ENCODE results near the gene SLC10A6. TPM values are rescaled to one million over a fixed set of nuclear protein-coding genes. Genes with fewer than 3 reads are reported as not detected.

SLC10A6 gene
- total RNA-seq, 1 experiment from 2014 or later = not detected

GRCh38 chr4:86841309-86841708, 7.9 kb downstream of the SLC10A6 start:
- no peaks in the 10 kb centered on the region for H3K4me1 Mint-ChIP-seq (ENCODE audit: low read depth, unreplicated experiment)
- Histone ChIP-seq H3K4me3 (ENCODE audit: low read depth, low read length) (no peak overlapping the region), H3K9me3 (no peaks in the 10 kb centered on the region; the same call in 1 of the 2 replicates), H3K27me3 (replicated peaks; ENCODE audit: control insufficient read depth, insufficient read depth, low read length) (no peaks in the 10 kb centered on the region), H3K4me1 (no peaks in the 10 kb centered on the region), H3K36me3 (ENCODE audit: control insufficient read depth, insufficient read depth, low read length) (no peaks in the 10 kb centered on the region)
- no peak for TF ChIP-seq CTCF (IDR thresholded peaks at IDR 0.05; ENCODE audit: insufficient read depth in 1 of 2, low read depth in 1 of 2, low read length in 1 of 2, severe bottlenecking in 1 of 2, unreplicated experiment in 1 of 2)
- ChIA-PET POLR2A (no interaction called here), CTCF (no interaction called here)
- H3K27ac Mint-ChIP-seq (ENCODE audit: unreplicated experiment) = no peak overlapping the region
- no peaks in the 10 kb centered on the region for H3K36me3 Mint-ChIP-seq (ENCODE audit: insufficient read depth, unreplicated experiment)
- intact Hi-C loops (cut with micrococcal nuclease; ENCODE audit: unreplicated experiment) = no loop called here
- H3K4me3 Mint-ChIP-seq (ENCODE audit: unreplicated experiment) = no peak overlapping the region
- BruUV-seq (replicated peaks) = no TSS peak
- no peak for DNase-seq
- no peaks in the 10 kb centered on the region for H3K9me3 Mint-ChIP-seq (ENCODE audit: unreplicated experiment)
- H3K27me3 Mint-ChIP-seq (ENCODE audit: insufficient read depth, unreplicated experiment) = no peaks in the 10 kb centered on the region

- Mint-ChIP-seq H3K4me1 (ENCODE audit: low read depth, unreplicated experiment) (no peaks in the 10 kb centered on the region), H3K9me3 (ENCODE audit: unreplicated experiment) (no peaks in the 10 kb centered on the region), H3K27ac (ENCODE audit: unreplicated experiment) (no peak overlapping the region), H3K36me3 (ENCODE audit: insufficient read depth, unreplicated experiment) (no peaks in the 10 kb centered on the region), H3K27me3 (ENCODE audit: insufficient read depth, unreplicated experiment) (no peaks in the 10 kb centered on the region), H3K4me3 (ENCODE audit: unreplicated experiment) (no peak overlapping the region)
- TF ChIP-seq CTCF (IDR thresholded peaks at IDR 0.05; ENCODE audit: insufficient read depth in 1 of 2, low read depth in 1 of 2, low read length in 1 of 2, severe bottlenecking in 1 of 2, unreplicated experiment in 1 of 2) = no peak
- POLR2A ChIA-PET = no interaction called here
- H3K27me3 ChIP-seq (replicated peaks; ENCODE audit: control insufficient read depth, insufficient read depth, low read length) = no peaks in the 10 kb centered on the region
- no peak for DNase-seq
- CTCF ChIA-PET = no interaction called here
- H3K4me3 ChIP-seq (ENCODE audit: low read depth, low read length) = no peak overlapping the region
- no TSS peak for BruUV-seq (replicated peaks)
- no peaks in the 10 kb centered on the region for H3K4me1 ChIP-seq
- H3K9me3 ChIP-seq = no peaks in the 10 kb centered on the region; the same call in 1 of the 2 replicates
- H3K36me3 ChIP-seq (ENCODE audit: control insufficient read depth, insufficient read depth, low read length) = no peaks in the 10 kb centered on the region
- intact Hi-C loops (cut with micrococcal nuclease; ENCODE audit: unreplicated experiment) = no loop called here
Observed at GRCh38 chr4:86840858-86841257, 8.3 kb downstream of the SLC10A6 start.

GRCh38 chr4:86837691-86838503, 11.3 kb downstream of the SLC10A6 start:
- no peaks in the 10 kb centered on the region for H3K36me3 Mint-ChIP-seq (ENCODE audit: insufficient read depth, unreplicated experiment)
- CTCF ChIA-PET = no interaction called here

More at GRCh38 chr4:86837691-86838503, 11.3 kb downstream of the SLC10A6 start:
- POLR2A ChIA-PET = no interaction called here
- Mint-ChIP-seq H3K27me3 (ENCODE audit: insufficient read depth, unreplicated experiment) (no peaks in the 10 kb centered on the region), H3K4me1 (ENCODE audit: low read depth, unreplicated experiment) (no peaks in the 10 kb centered on the region), H3K9me3 (ENCODE audit: unreplicated experiment) (no peaks in the 10 kb centered on the region), H3K4me3 (ENCODE audit: unreplicated experiment) (no peak overlapping the region), H3K27ac (ENCODE audit: unreplicated experiment) (no peak overlapping the region)
- Histone ChIP-seq H3K9me3 (no peaks in the 10 kb centered on the region), H3K27me3 (replicated peaks; ENCODE audit: control insufficient read depth, insufficient read depth, low read length) (no peaks in the 10 kb centered on the region), H3K4me1 (no peaks in the 10 kb centered on the region), H3K4me3 (ENCODE audit: low read depth, low read length) (no peak overlapping the region), H3K36me3 (ENCODE audit: control insufficient read depth, insufficient read depth, low read length) (no peaks in the 10 kb centered on the region)
- no peak for DNase-seq
- no peak for TF ChIP-seq CTCF (IDR thresholded peaks at IDR 0.05; ENCODE audit: insufficient read depth in 1 of 2, low read depth in 1 of 2, low read length in 1 of 2, severe bottlenecking in 1 of 2, unreplicated experiment in 1 of 2)
- intact Hi-C loops (cut with micrococcal nuclease; ENCODE audit: unreplicated experiment) = no loop called here
- BruUV-seq (replicated peaks) = no TSS peak

Data from Caco-2 (cell line).